Measurements from ENCODE around the gene POLR2L. TPM values are rescaled to one million over a fixed set of nuclear protein-coding genes. Genes with fewer than 3 reads are reported as not detected.

Gene POLR2L
- total and polyA plus RNA-seq, 5 donors from 2014 or later: 43.1 to 101 (median 74.3) TPM

DNA sequence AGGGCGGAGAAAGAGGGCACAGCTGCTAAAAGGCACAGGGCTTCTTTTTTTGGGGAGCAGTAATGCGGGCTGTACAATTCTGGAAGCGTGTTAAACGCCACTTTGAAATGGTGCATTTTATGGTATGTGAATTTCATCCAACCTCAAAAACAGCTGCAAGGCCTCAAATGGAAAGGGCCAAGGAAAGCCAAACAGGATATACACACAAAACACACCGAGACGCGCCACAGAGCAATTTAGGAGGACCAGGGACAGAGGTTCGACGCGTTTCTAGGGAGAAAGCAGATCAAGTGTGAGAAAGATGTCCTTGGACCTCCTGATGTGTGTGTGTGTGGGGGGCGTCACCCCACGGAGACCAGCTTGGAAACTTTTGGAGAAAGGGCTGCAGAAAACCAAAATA is 31.4 kb upstream of the POLR2L start:
- ATAC-seq (ENCODE audit: low read depth in 2 of 2): no peak
- H3K4me1 Mint-ChIP-seq: peaks cover 0 to 2% (median under 1%) of the 10 kb centered on the region in 4 donors

DNA sequence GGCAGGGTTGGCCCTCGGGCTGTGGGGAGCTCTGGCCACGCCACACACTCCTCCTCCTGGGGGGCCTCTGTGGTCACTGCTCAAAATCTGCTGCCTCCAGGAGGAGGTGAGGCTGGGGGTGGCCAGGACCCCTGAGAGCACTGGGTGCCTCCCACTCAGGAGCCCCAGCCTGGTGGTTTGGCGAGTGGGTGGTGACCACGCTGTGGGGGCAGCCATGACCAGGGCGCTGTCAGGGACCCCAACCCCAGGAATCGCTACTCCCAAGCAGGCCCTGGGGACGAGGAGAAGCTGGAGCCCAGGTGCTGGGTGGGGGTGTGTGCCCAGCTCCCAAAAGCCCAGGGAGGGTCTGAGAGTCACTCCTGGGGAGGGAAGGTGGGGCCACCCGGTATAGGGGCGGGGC is 30.5 kb upstream of the POLR2L start:
- Histone ChIP-seq H3K4me3 (ENCODE audit: low read depth, low read length) (no peak overlapping the region), H3K27ac (ENCODE audit: insufficient read depth, low read length, poor library complexity, severe bottlenecking) (no peak overlapping the region), H3K27me3 (ENCODE audit: control insufficient read depth, insufficient read depth, low read length) (no peaks in the 10 kb centered on the region), H3K4me1 (ENCODE audit: control insufficient read depth, insufficient read depth, low read length, poor library complexity, severe bottlenecking) (no peaks in the 10 kb centered on the region), H3K9me3 (ENCODE audit: control insufficient read depth in 2 of 2, low read length in 2 of 2) (no peaks in the 10 kb centered on the region), H3K36me3 (ENCODE audit: control insufficient read depth, insufficient read depth, low read length) (no peaks in the 10 kb centered on the region)
- no peak overlapping the region for H3K4me3 Mint-ChIP-seq
- ATAC-seq (ENCODE audit: low read depth in 2 of 2) (no peak), DNase-seq (no peak)
- peaks cover 0 to 2% (median under 1%) of the 10 kb centered on the region in 4 donors for H3K4me1 Mint-ChIP-seq
- no peaks in the 10 kb centered on the region for H3K9me3 Mint-ChIP-seq
- H3K27me3 Mint-ChIP-seq: no peaks in the 10 kb centered on the region
- H3K36me3 Mint-ChIP-seq: peaks cover 12% of the 10 kb centered on the region
- H3K27ac Mint-ChIP-seq: no peak overlapping the region

More for the DNA sequence above, 31.4 kb upstream of the POLR2L start:
- Mint-ChIP-seq H3K9me3 (no peaks in the 10 kb centered on the region), H3K36me3 (peaks cover 12% of the 10 kb centered on the region), H3K27ac (no peak overlapping the region), H3K4me3 (no peak overlapping the region), H3K27me3 (no peaks in the 10 kb centered on the region)
- no peaks in the 10 kb centered on the region for H3K9me3 ChIP-seq (ENCODE audit: control insufficient read depth in 2 of 2, low read length in 2 of 2)
- no peak overlapping the region for H3K4me3 ChIP-seq (ENCODE audit: low read depth, low read length)
- no peak overlapping the region for H3K27ac ChIP-seq (ENCODE audit: insufficient read depth, low read length, poor library complexity, severe bottlenecking)
- no peaks in the 10 kb centered on the region for H3K36me3 ChIP-seq (ENCODE audit: control insufficient read depth, insufficient read depth, low read length)
- H3K4me1 ChIP-seq (ENCODE audit: control insufficient read depth, insufficient read depth, low read length, poor library complexity, severe bottlenecking): no peaks in the 10 kb centered on the region
- H3K27me3 ChIP-seq (ENCODE audit: control insufficient read depth, insufficient read depth, low read length): no peaks in the 10 kb centered on the region
- no peak for DNase-seq

DNA sequence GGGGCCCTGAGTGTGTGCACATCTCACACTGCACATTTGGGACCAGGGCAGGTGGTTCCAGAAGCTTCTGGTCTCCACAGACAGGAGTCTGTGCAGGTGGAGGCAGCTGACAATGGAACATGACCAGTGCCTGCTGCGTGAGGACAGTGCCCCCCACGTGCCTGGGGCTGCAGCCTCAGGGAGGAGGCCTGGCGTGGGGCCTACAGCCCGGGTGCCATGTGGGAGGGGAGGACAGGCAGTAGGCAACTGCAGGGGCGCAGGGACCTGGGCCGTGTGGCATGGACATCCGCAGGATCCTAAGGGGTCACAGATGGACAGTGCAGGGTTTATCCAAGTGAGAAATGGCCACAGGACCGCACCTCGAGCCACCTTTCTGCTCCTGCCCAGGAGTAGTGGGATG is 29.1 kb upstream of the POLR2L start:
- Histone ChIP-seq H3K36me3 (ENCODE audit: control insufficient read depth, insufficient read depth, low read length) (no peaks in the 10 kb centered on the region), H3K4me3 (ENCODE audit: low read depth, low read length) (no peak overlapping the region), H3K4me1 (ENCODE audit: control insufficient read depth, insufficient read depth, low read length, poor library complexity, severe bottlenecking) (no peaks in the 10 kb centered on the region), H3K27me3 (ENCODE audit: control insufficient read depth, insufficient read depth, low read length) (no peaks in the 10 kb centered on the region), H3K27ac (ENCODE audit: insufficient read depth, low read length, poor library complexity, severe bottlenecking) (no peak overlapping the region), H3K9me3 (ENCODE audit: control insufficient read depth in 2 of 2, low read length in 2 of 2) (no peaks in the 10 kb centered on the region)
- Mint-ChIP-seq H3K4me3 (no peak overlapping the region), H3K4me1 (peaks cover 0 to 2% (median under 1%) of the 10 kb centered on the region in 4 donors), H3K36me3 (peaks cover 12% of the 10 kb centered on the region), H3K27ac (no peak overlapping the region), H3K27me3 (no peaks in the 10 kb centered on the region), H3K9me3 (no peaks in the 10 kb centered on the region)
- DNase-seq: no peak
- ATAC-seq (ENCODE audit: low read depth in 2 of 2): no peak

DNA sequence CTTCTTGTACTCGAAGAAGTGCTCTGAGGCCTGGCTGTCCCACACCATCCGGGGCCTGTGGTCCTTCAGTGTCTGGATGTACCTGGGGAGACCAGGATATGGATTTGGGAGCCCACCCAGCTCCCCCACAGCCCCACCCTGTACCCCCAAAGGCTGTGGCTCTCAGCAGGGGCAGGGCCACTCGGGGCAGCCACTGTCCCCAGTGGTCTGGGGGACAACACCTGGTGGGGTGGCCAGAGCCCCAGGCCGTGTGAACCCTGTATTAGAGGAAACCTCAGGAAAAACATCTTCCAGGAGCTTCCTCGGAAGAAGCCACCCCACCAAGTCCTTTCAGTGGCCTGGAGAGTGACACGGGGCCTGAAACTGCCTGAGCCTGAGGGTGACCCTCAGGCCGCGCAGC is 28.1 kb upstream of the POLR2L start:
- Histone ChIP-seq H3K4me3 (ENCODE audit: low read depth, low read length) (no peak overlapping the region), H3K9me3 (ENCODE audit: control insufficient read depth in 2 of 2, low read length in 2 of 2) (no peaks in the 10 kb centered on the region), H3K27ac (ENCODE audit: insufficient read depth, low read length, poor library complexity, severe bottlenecking) (no peak overlapping the region), H3K4me1 (ENCODE audit: control insufficient read depth, insufficient read depth, low read length, poor library complexity, severe bottlenecking) (no peaks in the 10 kb centered on the region), H3K36me3 (ENCODE audit: control insufficient read depth, insufficient read depth, low read length) (no peaks in the 10 kb centered on the region), H3K27me3 (ENCODE audit: control insufficient read depth, insufficient read depth, low read length) (no peaks in the 10 kb centered on the region)
- Mint-ChIP-seq H3K27ac (no peak overlapping the region), H3K27me3 (no peaks in the 10 kb centered on the region), H3K36me3 (peaks cover 6% of the 10 kb centered on the region), H3K4me1 (peaks cover 0 to 2% (median 0%) of the 10 kb centered on the region in 4 donors), H3K9me3 (no peaks in the 10 kb centered on the region), H3K4me3 (no peak overlapping the region)
- ATAC-seq (ENCODE audit: low read depth in 2 of 2): no peak
- DNase-seq: no peak

DNA sequence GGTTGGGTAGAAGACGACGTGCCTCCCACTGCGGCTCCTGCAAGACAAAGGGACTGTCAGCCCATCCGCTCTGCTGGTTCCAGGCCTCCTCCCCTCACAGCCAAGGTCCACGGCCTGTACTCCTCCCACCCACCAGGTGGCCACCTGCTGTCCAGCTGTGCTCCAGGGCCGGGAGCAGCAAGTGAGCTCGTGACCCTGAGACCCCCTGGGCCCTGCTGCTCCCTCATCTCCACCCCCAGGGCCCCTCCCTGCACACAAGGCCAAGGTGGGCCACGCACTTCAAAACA is 27.7 kb upstream of the POLR2L start:
- peaks cover 0 to 2% (median 0%) of the 10 kb centered on the region in 4 donors for H3K4me1 Mint-ChIP-seq
- H3K36me3 Mint-ChIP-seq: peaks cover 6% of the 10 kb centered on the region
- Histone ChIP-seq H3K4me1 (ENCODE audit: control insufficient read depth, insufficient read depth, low read length, poor library complexity, severe bottlenecking) (no peaks in the 10 kb centered on the region), H3K27me3 (ENCODE audit: control insufficient read depth, insufficient read depth, low read length) (no peaks in the 10 kb centered on the region), H3K36me3 (ENCODE audit: control insufficient read depth, insufficient read depth, low read length) (no peaks in the 10 kb centered on the region), H3K4me3 (ENCODE audit: low read depth, low read length) (no peak overlapping the region), H3K9me3 (ENCODE audit: control insufficient read depth in 2 of 2, low read length in 2 of 2) (no peaks in the 10 kb centered on the region), H3K27ac (ENCODE audit: insufficient read depth, low read length, poor library complexity, severe bottlenecking) (no peak overlapping the region)
- H3K9me3 Mint-ChIP-seq: no peaks in the 10 kb centered on the region
- H3K27ac Mint-ChIP-seq: no peak overlapping the region
- H3K27me3 Mint-ChIP-seq: no peaks in the 10 kb centered on the region
- H3K4me3 Mint-ChIP-seq: no peak overlapping the region
- DNase-seq (no peak), ATAC-seq (ENCODE audit: low read depth in 2 of 2) (no peak)

DNA sequence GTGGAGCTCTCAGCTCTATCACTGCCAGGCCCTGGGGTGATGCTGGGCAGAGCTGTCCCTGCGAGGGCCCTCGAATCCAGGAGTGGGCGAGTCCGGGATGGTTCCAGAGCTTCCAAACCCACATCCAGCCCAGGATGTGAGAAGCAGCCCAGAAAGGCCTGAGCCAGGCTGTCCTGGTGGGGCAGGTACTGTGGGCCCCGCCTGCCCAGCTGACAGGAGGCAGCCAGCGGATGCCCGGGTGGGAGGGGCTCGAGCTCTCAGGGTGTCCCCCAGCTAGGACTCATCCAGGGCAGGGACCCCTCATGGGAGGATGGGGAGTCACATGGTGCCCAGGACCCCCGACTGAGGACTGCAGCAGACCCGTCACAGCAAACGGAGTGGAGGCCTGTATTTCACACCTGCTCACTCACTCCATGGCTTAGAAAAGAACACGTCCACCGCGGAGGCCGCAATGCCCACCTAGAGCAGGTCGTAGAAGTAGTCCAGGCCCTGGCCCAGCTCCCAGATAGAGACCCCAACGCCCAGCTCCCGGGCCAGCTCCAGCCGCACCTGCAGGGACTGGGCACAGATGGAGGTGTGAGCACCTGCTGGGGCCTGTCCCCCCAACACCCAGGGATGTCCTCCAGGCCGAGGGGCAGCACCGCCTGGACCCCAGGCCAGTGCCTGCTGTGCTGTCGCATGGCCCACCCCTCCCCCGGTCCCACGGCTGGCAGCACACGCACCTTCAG is 27.2 kb upstream of the POLR2L start:
- no peaks in the 10 kb centered on the region for H3K36me3 ChIP-seq (ENCODE audit: control insufficient read depth, insufficient read depth, low read length)
- H3K27ac ChIP-seq (ENCODE audit: insufficient read depth, low read length, poor library complexity, severe bottlenecking): no peak overlapping the region
- peaks cover 0 to 2% (median 0%) of the 10 kb centered on the region in 4 donors for H3K4me1 Mint-ChIP-seq
- DNase-seq (no peak), ATAC-seq (ENCODE audit: low read depth in 2 of 2) (no peak)
- no peaks in the 10 kb centered on the region for H3K27me3 ChIP-seq (ENCODE audit: control insufficient read depth, insufficient read depth, low read length)
- H3K27ac Mint-ChIP-seq: no peak overlapping the region
- no peaks in the 10 kb centered on the region for H3K4me1 ChIP-seq (ENCODE audit: control insufficient read depth, insufficient read depth, low read length, poor library complexity, severe bottlenecking)
- H3K9me3 ChIP-seq (ENCODE audit: control insufficient read depth in 2 of 2, low read length in 2 of 2): no peaks in the 10 kb centered on the region
- no peak overlapping the region for H3K4me3 ChIP-seq (ENCODE audit: low read depth, low read length)
- H3K9me3 Mint-ChIP-seq: no peaks in the 10 kb centered on the region
- H3K27me3 Mint-ChIP-seq: no peaks in the 10 kb centered on the region
- peaks cover 6% of the 10 kb centered on the region for H3K36me3 Mint-ChIP-seq
- no peak overlapping the region for H3K4me3 Mint-ChIP-seq

DNA sequence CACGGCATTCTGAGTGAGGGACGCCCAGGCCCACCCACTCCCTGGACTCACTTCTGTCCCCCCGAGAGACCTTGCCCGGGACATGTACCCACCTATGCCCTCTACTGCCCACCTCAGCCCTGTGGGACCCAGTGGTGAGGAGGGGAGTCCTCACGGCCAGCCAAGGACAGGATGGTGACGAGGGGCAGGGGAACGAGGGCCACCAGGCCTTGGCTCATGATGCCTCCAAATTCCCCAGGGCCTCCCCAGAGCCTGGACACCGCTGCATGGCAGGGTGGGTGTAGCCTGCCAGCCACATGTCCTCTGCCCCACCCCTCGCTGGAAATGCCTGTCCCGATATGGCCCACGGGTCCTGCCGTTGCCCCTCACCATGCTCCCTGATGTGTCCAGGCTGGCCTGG is 26.5 kb upstream of the POLR2L start:
- Histone ChIP-seq H3K4me1 (ENCODE audit: control insufficient read depth, insufficient read depth, low read length, poor library complexity, severe bottlenecking) (no peaks in the 10 kb centered on the region), H3K9me3 (ENCODE audit: control insufficient read depth in 2 of 2, low read length in 2 of 2) (no peaks in the 10 kb centered on the region), H3K36me3 (ENCODE audit: control insufficient read depth, insufficient read depth, low read length) (no peaks in the 10 kb centered on the region), H3K27me3 (ENCODE audit: control insufficient read depth, insufficient read depth, low read length) (no peaks in the 10 kb centered on the region), H3K27ac (ENCODE audit: insufficient read depth, low read length, poor library complexity, severe bottlenecking) (no peak overlapping the region), H3K4me3 (ENCODE audit: low read depth, low read length) (no peak overlapping the region)
- Mint-ChIP-seq H3K36me3 (peaks cover 5% of the 10 kb centered on the region), H3K9me3 (no peaks in the 10 kb centered on the region), H3K4me3 (no peak overlapping the region), H3K4me1 (peaks cover 0 to 2% (median 0%) of the 10 kb centered on the region in 4 donors), H3K27ac (no peak overlapping the region), H3K27me3 (no peaks in the 10 kb centered on the region)
- DNase-seq (no peak), ATAC-seq (ENCODE audit: low read depth in 2 of 2) (no peak)

DNA sequence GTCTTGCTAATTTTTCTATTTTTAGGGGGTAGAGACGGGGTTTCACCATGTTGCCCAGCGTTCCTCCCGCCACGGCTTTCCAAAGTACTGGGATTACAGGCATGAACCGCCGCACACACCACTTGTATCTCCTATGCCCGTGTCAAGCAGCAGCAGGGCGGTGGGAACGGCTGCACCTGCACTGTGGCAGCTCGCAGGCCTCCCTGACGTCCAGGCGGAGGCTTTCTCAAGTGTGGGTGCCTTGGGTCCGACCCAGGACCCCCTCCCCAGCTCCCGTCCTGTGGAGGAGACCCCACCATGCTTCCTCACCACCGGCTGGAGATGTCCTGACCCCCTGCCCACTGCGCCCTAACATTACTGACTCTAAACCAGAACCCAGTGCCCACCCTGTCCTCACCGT is 26.1 kb upstream of the POLR2L start:
- no peaks in the 10 kb centered on the region for H3K4me1 ChIP-seq (ENCODE audit: control insufficient read depth, insufficient read depth, low read length, poor library complexity, severe bottlenecking)
- no peak overlapping the region for H3K27ac Mint-ChIP-seq

More for the DNA sequence above, 26.1 kb upstream of the POLR2L start:
- no peaks in the 10 kb centered on the region for H3K27me3 Mint-ChIP-seq
- H3K4me3 ChIP-seq (ENCODE audit: low read depth, low read length): no peak overlapping the region
- H3K27me3 ChIP-seq (ENCODE audit: control insufficient read depth, insufficient read depth, low read length): no peaks in the 10 kb centered on the region
- no peak overlapping the region for H3K27ac ChIP-seq (ENCODE audit: insufficient read depth, low read length, poor library complexity, severe bottlenecking)
- no peak overlapping the region for H3K4me3 Mint-ChIP-seq
- DNase-seq (no peak), ATAC-seq (ENCODE audit: low read depth in 2 of 2) (no peak)
- H3K9me3 Mint-ChIP-seq: no peaks in the 10 kb centered on the region
- H3K4me1 Mint-ChIP-seq: no peaks in the 10 kb centered on the region
- no peaks in the 10 kb centered on the region for H3K36me3 ChIP-seq (ENCODE audit: control insufficient read depth, insufficient read depth, low read length)
- H3K9me3 ChIP-seq (ENCODE audit: control insufficient read depth in 2 of 2, low read length in 2 of 2): no peaks in the 10 kb centered on the region
- H3K36me3 Mint-ChIP-seq: peaks cover under 1% of the 10 kb centered on the region
